ENCODE results near the gene EEFSEC. TPM values are rescaled to one million over a fixed set of nuclear protein-coding genes. Genes with fewer than 3 reads are reported as not detected.

EEFSEC gene
- total RNA-seq, 1 experiment from 2014 or later = 14.6 TPM

DNA sequence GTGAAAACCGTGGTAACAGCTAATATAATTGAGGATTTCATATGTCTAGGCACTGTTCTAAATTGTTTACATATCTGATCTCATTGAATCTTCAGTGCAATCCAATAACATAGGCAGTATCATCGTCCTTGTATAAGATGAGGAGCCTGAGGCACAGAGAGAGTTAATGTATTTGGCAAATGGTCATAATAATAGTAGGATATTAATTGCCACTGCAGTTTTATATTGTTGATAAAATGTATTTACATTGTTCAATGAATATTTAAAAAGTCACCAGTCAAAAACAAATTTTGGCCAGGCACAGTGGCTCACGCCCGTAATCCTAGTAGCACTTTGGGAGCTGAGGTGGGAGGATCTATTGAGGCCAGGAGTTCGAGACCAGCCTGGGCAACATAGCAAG is 88.5 kb downstream of the EEFSEC start:
- ChIA-PET CTCF (interaction anchor here (1.0 kb wide), 1 partner anchor 58 kb away, joined by 3 read pairs; no protein-coding TSS in a partner anchor), POLR2A (no interaction called here)
- Mint-ChIP-seq H3K27me3 (ENCODE audit: insufficient read depth, unreplicated experiment) (no peaks in the 10 kb centered on the region), H3K9me3 (ENCODE audit: unreplicated experiment) (no peaks in the 10 kb centered on the region), H3K36me3 (ENCODE audit: insufficient read depth, unreplicated experiment) (no peaks in the 10 kb centered on the region), H3K4me3 (ENCODE audit: unreplicated experiment) (no peak overlapping the region), H3K4me1 (ENCODE audit: insufficient read depth, unreplicated experiment) (no peaks in the 10 kb centered on the region), H3K27ac (ENCODE audit: low read depth, unreplicated experiment) (no peak overlapping the region)
- intact Hi-C loops (cut with micrococcal nuclease) = no loop called here
- DNase-seq (ENCODE audit: unreplicated experiment) = no peak
- BruUV-seq (replicated peaks) = no TSS peak
- TF ChIP-seq, protein P1, sequence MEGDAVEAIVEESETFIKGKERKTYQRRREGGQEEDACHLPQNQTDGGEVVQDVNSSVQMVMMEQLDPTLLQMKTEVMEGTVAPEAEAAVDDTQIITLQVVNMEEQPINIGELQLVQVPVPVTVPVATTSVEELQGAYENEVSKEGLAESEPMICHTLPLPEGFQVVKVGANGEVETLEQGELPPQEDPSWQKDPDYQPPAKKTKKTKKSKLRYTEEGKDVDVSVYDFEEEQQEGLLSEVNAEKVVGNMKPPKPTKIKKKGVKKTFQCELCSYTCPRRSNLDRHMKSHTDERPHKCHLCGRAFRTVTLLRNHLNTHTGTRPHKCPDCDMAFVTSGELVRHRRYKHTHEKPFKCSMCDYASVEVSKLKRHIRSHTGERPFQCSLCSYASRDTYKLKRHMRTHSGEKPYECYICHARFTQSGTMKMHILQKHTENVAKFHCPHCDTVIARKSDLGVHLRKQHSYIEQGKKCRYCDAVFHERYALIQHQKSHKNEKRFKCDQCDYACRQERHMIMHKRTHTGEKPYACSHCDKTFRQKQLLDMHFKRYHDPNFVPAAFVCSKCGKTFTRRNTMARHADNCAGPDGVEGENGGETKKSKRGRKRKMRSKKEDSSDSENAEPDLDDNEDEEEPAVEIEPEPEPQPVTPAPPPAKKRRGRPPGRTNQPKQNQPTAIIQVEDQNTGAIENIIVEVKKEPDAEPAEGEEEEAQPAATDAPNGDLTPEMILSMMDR (IDR thresholded peaks at IDR 0.05; ENCODE audit: unreplicated experiment) = no peak

DNA sequence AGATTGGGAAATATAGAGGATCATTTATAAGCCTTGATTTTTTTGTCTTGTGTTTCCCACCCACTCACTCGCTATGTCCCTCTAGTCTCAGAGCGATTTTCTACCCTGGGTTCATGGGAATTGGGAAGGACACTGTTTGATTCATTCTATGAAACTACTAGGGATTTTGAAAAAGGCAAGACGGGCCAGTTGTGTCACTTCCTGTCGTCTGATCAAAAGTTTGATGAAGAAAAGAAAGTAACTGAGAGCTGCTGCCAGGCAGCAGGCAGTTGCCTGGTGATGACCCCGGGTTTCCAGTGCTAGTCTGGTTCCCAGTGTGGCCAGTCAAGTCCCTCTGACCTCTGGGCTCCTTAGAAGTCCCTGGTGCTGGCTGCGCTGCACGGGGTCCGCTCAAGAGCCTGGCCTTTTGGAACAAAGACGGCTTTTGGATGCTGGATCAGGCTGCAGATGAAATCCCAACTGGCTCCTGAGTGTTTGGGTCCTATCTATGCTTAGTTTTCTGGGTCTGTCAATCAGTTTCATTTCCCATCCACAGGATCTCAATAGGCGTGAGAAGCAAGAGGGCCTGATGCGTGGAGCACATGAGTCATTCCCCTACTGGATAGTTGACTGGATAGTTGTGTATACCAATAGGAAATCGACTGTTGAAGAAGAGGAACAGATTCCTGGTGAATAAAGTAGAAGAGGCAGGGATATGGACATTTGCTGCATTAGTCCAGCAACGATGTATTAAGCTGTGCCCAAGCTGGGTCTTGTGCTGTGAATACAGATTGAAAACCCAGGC is 89.7 kb downstream of the EEFSEC start:
- intact Hi-C loops (cut with micrococcal nuclease) = no loop called here
- no peaks in the 10 kb centered on the region for H3K27me3 Mint-ChIP-seq (ENCODE audit: insufficient read depth, unreplicated experiment)
- H3K27ac Mint-ChIP-seq (ENCODE audit: low read depth, unreplicated experiment) = no peak overlapping the region
- H3K4me1 Mint-ChIP-seq (ENCODE audit: insufficient read depth, unreplicated experiment) = no peaks in the 10 kb centered on the region
- DNase-seq (ENCODE audit: unreplicated experiment) = no peak
- TF ChIP-seq, protein P1 (IDR thresholded peaks at IDR 0.05; ENCODE audit: unreplicated experiment) = no peak
- H3K4me3 Mint-ChIP-seq (ENCODE audit: unreplicated experiment) = no peak overlapping the region
- peaks cover under 1% of the 10 kb centered on the region for H3K36me3 Mint-ChIP-seq (ENCODE audit: insufficient read depth, unreplicated experiment)
- H3K9me3 Mint-ChIP-seq (ENCODE audit: unreplicated experiment) = no peaks in the 10 kb centered on the region
- ChIA-PET CTCF (no interaction called here), POLR2A (no interaction called here)
- no TSS peak for BruUV-seq (replicated peaks)

DNA sequence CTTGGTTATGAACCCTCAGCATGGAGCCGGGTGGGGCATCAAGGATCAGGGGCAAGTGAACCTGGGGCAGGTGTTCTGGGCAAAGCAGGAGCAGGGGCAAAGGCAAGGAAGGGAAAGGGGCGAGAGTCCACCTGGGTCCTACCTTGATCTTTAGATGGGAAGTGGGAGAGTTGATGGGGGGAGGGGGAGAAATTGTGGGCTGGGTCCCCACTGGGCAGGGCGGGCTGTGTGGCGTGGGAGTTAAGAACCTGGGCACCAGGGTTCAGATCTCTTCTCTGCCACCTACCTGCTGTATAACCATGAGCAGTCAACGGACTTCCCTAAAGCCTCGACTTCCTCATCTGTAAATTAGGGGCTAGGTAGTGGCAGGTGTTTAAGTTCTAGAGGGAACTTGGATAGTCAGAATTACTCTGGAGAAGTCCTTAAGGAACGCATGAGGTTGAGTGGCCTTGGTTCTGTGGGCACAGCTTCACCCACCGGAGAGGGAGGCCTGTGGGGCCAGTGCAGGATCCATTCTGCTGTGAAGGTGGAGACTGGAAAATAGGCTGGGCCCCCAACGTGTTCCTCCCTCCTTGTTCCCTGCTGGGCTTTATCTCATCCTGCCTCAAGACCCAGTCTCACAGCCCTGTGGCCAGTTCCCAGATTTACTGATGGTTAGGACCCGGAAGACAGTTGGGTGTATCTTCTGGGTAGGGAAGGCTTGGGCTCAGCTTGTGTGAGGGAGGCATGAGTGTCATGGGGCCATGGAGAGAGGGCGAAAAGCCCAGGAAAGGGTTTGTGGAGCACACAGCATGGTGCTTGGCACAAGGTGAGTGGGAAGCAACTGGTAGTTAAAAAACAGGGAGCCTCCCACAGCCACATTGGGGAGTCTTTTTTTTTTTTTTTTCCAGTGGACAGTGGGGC is 90.6 kb downstream of the EEFSEC start:
- H3K27me3 Mint-ChIP-seq (ENCODE audit: insufficient read depth, unreplicated experiment) = no peaks in the 10 kb centered on the region
- ChIA-PET POLR2A (no interaction called here), CTCF (no interaction called here)
- no peaks in the 10 kb centered on the region for H3K9me3 Mint-ChIP-seq (ENCODE audit: unreplicated experiment)
- no TSS peak for BruUV-seq (replicated peaks)
- TF ChIP-seq, protein P1 (IDR thresholded peaks at IDR 0.05; ENCODE audit: unreplicated experiment) = no peak
- H3K27ac Mint-ChIP-seq (ENCODE audit: low read depth, unreplicated experiment) = no peak overlapping the region
- H3K36me3 Mint-ChIP-seq (ENCODE audit: insufficient read depth, unreplicated experiment) = peaks cover 6% of the 10 kb centered on the region
- H3K4me1 Mint-ChIP-seq (ENCODE audit: insufficient read depth, unreplicated experiment) = no peaks in the 10 kb centered on the region
- no peak for DNase-seq (ENCODE audit: unreplicated experiment)
- no peak overlapping the region for H3K4me3 Mint-ChIP-seq (ENCODE audit: unreplicated experiment)
- intact Hi-C loops (cut with micrococcal nuclease) = no loop called here

DNA sequence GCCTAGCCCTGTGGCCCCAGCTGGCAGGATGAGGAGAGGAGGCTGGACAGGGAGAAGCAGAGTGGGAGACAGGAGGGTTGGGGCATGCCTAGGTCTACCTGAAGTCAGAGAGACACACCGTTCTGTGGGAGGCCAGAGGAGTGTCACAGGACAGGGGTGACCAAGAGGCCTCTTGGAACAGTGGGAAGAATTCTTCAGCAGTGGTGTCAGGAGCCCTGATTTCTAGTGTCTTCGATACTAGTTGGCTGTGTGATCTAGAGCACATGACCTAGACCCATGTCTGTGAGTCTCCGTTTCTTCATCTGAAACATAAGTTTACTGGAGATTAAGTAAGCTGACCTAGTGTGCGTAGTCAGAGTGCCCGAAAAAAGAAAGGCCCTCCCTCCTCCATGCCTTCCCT is 92.2 kb downstream of the EEFSEC start:
- no TSS peak for BruUV-seq (replicated peaks)

More for the DNA sequence above, 92.2 kb downstream of the EEFSEC start:
- TF ChIP-seq, protein P1 (IDR thresholded peaks at IDR 0.05; ENCODE audit: unreplicated experiment) = no peak
- no peaks in the 10 kb centered on the region for H3K4me1 Mint-ChIP-seq (ENCODE audit: insufficient read depth, unreplicated experiment)
- peaks cover 7% of the 10 kb centered on the region for H3K36me3 Mint-ChIP-seq (ENCODE audit: insufficient read depth, unreplicated experiment)
- intact Hi-C loops (cut with micrococcal nuclease) = no loop called here
- no peak for DNase-seq (ENCODE audit: unreplicated experiment)
- CTCF ChIA-PET = no interaction called here
- H3K9me3 Mint-ChIP-seq (ENCODE audit: unreplicated experiment) = peaks cover 3% of the 10 kb centered on the region
- H3K27me3 Mint-ChIP-seq (ENCODE audit: insufficient read depth, unreplicated experiment) = no peaks in the 10 kb centered on the region
- no peak overlapping the region for H3K4me3 Mint-ChIP-seq (ENCODE audit: unreplicated experiment)
- H3K27ac Mint-ChIP-seq (ENCODE audit: low read depth, unreplicated experiment) = no peak overlapping the region
- POLR2A ChIA-PET = interaction anchor here (0.7 kb wide), 1 partner anchor 156 kb away, joined by 3 read pairs; no protein-coding TSS in a partner anchor

Data from MCF 10A (cell line).